H1 (cell line): ENCODE results near the gene DDI1. TPM values are rescaled to one million over a fixed set of nuclear protein-coding genes. Genes with fewer than 3 reads are reported as not detected.

ENCODE experiments used
- BACH1 ChIP-seq: IDR thresholded peaks from 2 replicates; pipeline ENCODE4 v1.6.1; 2012; ENCODE audit warnings: low read length, improper control_type of control experiment
- CBX8 ChIP-seq: fragments of 300-800, 300-1000 bp; sonication (generic); IDR thresholded peaks from 2 replicates; pipeline ENCODE4 v1.7.1; 2016; ENCODE audit warnings: low read depth, low read length, borderline replicate concordance
- CTCF ChIP-seq, 3 experiments: IDR thresholded peaks; 1 replicate in 2 of 3; 2 replicates in 1 of 3; pipeline versions ENCODE4 v1.5.1 to v1.6.1; 2011; ENCODE audit warnings: low read length in 3 of 3, mild to moderate bottlenecking in 3 of 3, inconsistent platforms in 2 of 3, low read depth in 1 of 3, moderate library complexity in 1 of 3; ENCODE audit not compliant: insufficient read depth in 1 of 3; ENCODE audit errors: control extremely low read depth in 1 of 3
- KDM1A ChIP-seq: fragments of 200-600, 300-600 bp; sonication (generic); IDR thresholded peaks from 2 replicates; pipeline ENCODE4 v1.7.1; 2016; ENCODE audit warnings: mild to moderate bottlenecking, low read length, borderline replicate concordance
- ZNF274 ChIP-seq: IDR thresholded peaks from 2 replicates; pipeline ENCODE4 v1.7.0; 2012; ENCODE audit warnings: low read length, borderline replicate concordance; ENCODE audit errors: extremely low read depth
- polyA plus RNA-seq, 7 experiments: library from polyadenylated mRNA; depleted of rRNA in 3 of 7; stranded (reverse) in 5 of 7; unstranded in 2 of 7; fragments of >200 nt in 5 of 7; fragments of 200-250 nt in 2 of 7; gene quantifications; 1 replicate in 5 of 7; 2 replicates in 1 of 7; 4 replicates in 1 of 7; pipeline versions ENCODE4 v1.2.1 to v1.2.3, GENCODE V29; 2011 to 2013; ENCODE audit warnings: missing spikeins in 2 of 7, mixed read lengths in 2 of 7
- total RNA-seq: library from RNA; stranded (reverse); fragmentation: NEBNext Ultra II Directional; extraction: Animal tissue kit (Norgen Biotek cat#: 25700); gene quantifications from 2 replicates; pipeline ENCODE4 v1.2.1, GENCODE V29; 2021
- TF ChIP-seq, protein P1 (sequence below): IDR thresholded peaks from 2 replicates; pipeline ENCODE4 v1.6.1; 2012; ENCODE audit warnings: low read length, inconsistent platforms

DDI1 gene
- total and polyA plus RNA-seq, 2 of the 8 experiments (the other 6 are each of a cell fraction or from before 2014, with no cell fraction given): not detected

DNA sequence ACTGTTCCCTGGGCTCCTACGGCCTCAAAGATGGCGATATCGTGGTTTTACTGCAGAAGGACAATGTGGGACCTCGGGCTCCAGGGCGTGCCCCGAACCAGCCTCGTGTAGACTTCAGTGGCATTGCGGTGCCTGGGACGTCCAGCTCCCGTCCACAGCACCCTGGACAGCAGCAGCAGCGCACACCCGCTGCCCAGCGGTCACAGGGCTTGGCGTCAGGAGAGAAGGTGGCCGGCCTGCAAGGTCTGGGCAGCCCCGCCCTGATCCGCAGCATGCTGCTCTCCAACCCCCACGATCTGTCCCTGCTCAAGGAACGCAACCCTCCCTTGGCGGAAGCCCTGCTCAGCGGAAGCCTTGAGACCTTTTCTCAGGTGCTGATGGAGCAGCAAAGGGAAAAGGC lies 555 bp downstream of the DDI1 start (continued):
- TF ChIP-seq CTCF (IDR thresholded peaks at IDR 0.05; ENCODE audit: control extremely low read depth in 1 of 3, insufficient read depth in 1 of 3, low read depth in 1 of 3, low read length in 3 of 3) (no peak), CBX8 (no peak), KDM1A (no peak), ZNF274 (no peak), BACH1 (no peak)
- TF ChIP-seq, protein P1, sequence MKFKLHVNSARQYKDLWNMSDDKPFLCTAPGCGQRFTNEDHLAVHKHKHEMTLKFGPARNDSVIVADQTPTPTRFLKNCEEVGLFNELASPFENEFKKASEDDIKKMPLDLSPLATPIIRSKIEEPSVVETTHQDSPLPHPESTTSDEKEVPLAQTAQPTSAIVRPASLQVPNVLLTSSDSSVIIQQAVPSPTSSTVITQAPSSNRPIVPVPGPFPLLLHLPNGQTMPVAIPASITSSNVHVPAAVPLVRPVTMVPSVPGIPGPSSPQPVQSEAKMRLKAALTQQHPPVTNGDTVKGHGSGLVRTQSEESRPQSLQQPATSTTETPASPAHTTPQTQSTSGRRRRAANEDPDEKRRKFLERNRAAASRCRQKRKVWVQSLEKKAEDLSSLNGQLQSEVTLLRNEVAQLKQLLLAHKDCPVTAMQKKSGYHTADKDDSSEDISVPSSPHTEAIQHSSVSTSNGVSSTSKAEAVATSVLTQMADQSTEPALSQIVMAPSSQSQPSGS: no peak
